Activated CD4-positive, alpha-beta T cell treated with anti-CD3 and anti-CD28 coated beads, Interleukin-2, amount 10 ng/mL, durations not matched to agents 24 days and 14 days (primary cell): Measurements from ENCODE around the gene TRIM58. TPM values are rescaled to one million over a fixed set of nuclear protein-coding genes. Genes with fewer than 3 reads are reported as not detected.

Experiments used
- DNase-seq: peaks from one replicate; pipeline ENCODE4 v3.0.0; 2022
- H3K27ac Mint-ChIP-seq: one replicate; pipeline ENCODE4 v1.8.0; 2022; ENCODE audit warnings: mild to moderate bottlenecking, mixed read lengths
- H3K27me3 Mint-ChIP-seq: one replicate; pipeline ENCODE4 v1.8.0; 2022; ENCODE audit warnings: mixed read lengths
- H3K36me3 Mint-ChIP-seq: one replicate; pipeline ENCODE4 v1.8.0; 2022; ENCODE audit warnings: low read depth, mild to moderate bottlenecking, mixed read lengths
- H3K4me1 Mint-ChIP-seq: one replicate; pipeline ENCODE4 v1.8.0; 2021; ENCODE audit warnings: mixed read lengths
- H3K4me3 Mint-ChIP-seq: one replicate; pipeline ENCODE4 v1.8.0; 2022; ENCODE audit warnings: mild to moderate bottlenecking, moderate library complexity, mixed read lengths
- H3K9me3 Mint-ChIP-seq: one replicate; pipeline ENCODE4 v1.8.0; 2021; ENCODE audit warnings: mixed read lengths
- intact Hi-C: fragments of 100-400 bp; cut with micrococcal nuclease; formaldehyde crosslinking; loops from one replicate; pipeline ENCODE4 v1.15.1; 2023
- total RNA-seq: library from RNA; stranded (reverse); gene quantifications from 2 replicates; pipeline ENCODE4 v1.2.3, GENCODE V29; 2022

The TRIM58 gene, protein sequence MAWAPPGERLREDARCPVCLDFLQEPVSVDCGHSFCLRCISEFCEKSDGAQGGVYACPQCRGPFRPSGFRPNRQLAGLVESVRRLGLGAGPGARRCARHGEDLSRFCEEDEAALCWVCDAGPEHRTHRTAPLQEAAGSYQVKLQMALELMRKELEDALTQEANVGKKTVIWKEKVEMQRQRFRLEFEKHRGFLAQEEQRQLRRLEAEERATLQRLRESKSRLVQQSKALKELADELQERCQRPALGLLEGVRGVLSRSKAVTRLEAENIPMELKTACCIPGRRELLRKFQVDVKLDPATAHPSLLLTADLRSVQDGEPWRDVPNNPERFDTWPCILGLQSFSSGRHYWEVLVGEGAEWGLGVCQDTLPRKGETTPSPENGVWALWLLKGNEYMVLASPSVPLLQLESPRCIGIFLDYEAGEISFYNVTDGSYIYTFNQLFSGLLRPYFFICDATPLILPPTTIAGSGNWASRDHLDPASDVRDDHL
- total RNA-seq, result 0.23 and 0.24 TPM in 2 replicates

DNA sequence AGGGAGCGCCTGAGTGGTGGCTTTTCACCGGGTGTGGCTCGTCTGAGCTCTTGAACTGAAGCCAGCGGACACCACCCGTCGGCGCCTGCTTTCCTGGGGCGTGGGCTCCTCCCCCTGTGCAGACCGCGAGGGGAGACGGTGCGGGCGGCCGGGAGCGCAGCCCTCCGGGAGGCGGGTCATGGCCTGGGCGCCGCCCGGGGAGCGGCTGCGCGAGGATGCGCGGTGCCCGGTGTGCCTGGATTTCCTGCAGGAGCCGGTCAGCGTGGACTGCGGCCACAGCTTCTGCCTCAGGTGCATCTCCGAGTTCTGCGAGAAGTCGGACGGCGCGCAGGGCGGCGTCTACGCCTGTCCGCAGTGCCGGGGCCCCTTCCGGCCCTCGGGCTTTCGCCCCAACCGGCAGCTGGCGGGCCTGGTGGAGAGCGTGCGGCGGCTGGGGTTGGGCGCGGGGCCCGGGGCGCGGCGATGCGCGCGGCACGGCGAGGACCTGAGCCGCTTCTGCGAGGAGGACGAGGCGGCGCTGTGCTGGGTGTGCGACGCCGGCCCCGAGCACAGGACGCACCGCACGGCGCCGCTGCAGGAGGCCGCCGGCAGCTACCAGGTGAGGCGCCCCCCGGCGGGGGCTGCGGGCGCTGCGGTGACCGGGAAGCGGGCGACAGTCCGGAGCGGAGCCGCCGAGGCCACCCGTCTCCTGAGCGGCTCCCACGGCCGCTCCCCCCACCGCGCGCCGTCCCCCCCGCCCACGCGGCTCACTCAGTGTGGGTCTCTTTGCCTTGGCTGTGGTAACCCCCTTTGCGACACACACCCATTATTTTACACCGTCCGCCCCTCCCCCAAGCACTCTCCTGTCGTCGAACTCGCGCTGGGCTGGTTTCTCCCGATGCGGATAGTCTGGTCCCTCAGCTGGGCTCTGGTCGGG, at the start of gene TRIM58:
TSS of gene TRIM58 (plus strand) at position 119 of the 916 bp plus-strand sequence. CDS start at position 179, 60 bp downstream.
- no peaks in the 10 kb centered on the region for H3K36me3 Mint-ChIP-seq
- peaks cover 38% of the 10 kb centered on the region for H3K27me3 Mint-ChIP-seq
- H3K27ac Mint-ChIP-seq, result peak within 1 kb of the TSS; percentile 47
- intact Hi-C loops, result loop anchor here (5.0 kb wide), 1 partner anchor 50 kb away; no protein-coding TSS in a partner anchor
- peak within 1 kb of the TSS; percentile 79 for H3K4me3 Mint-ChIP-seq
- H3K9me3 Mint-ChIP-seq, result no peaks in the 10 kb centered on the region
- peak; percentile 78 for DNase-seq
- H3K4me1 Mint-ChIP-seq, result peaks cover 10% of the 10 kb centered on the region

DNA sequence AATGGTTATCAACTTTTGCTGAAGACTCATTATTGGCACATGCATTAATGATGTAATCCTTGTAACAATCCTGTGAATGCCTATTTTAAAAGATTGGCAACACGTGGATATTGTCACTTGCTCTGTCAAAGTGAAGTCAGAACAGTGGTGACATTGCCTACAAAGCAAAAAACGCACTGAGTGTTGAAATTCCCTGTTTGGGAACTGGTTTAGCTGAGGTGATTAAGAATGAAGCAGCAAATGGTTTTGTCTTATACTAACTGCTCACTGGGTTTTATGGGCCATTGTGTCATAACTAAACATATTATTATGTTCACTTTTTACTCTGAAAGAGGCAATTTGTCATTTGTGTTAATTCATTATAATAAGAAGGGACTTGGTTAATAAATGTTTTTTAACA, 44.4 kb upstream of the TRIM58 start:
- Mint-ChIP-seq H3K4me1 (no peaks in the 10 kb centered on the region), H3K9me3 (no peaks in the 10 kb centered on the region), H3K27ac (no peak overlapping the region), H3K27me3 (no peaks in the 10 kb centered on the region), H3K4me3 (no peak overlapping the region), H3K36me3 (no peaks in the 10 kb centered on the region)
- intact Hi-C loops, result no loop called here
- no peak for DNase-seq

DNA sequence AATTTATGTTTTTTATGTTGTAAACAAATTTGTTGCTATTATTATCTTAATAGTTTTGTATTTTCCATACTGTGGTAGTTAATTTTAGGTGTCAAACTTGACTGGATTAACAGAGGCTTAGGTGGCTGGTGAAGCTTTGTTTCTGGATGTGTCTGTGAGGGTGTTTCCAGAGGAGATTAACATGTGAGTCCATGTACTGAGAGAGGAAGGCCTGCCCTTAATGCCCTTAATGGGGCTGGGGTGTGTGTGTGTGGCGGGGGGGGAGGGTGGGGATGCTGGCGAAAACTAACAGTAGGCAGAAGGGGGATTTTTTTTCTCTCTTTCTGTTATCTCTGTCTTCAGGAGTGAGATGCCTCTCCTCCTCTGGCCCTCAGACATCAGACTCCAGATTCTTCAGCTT, 34.9 kb upstream of the TRIM58 start:
- Mint-ChIP-seq H3K4me1 (no peaks in the 10 kb centered on the region), H3K36me3 (no peaks in the 10 kb centered on the region), H3K9me3 (no peaks in the 10 kb centered on the region), H3K27me3 (no peaks in the 10 kb centered on the region), H3K4me3 (no peak overlapping the region), H3K27ac (no peak overlapping the region)
- intact Hi-C loops, result no loop called here
- DNase-seq, result no peak

DNA sequence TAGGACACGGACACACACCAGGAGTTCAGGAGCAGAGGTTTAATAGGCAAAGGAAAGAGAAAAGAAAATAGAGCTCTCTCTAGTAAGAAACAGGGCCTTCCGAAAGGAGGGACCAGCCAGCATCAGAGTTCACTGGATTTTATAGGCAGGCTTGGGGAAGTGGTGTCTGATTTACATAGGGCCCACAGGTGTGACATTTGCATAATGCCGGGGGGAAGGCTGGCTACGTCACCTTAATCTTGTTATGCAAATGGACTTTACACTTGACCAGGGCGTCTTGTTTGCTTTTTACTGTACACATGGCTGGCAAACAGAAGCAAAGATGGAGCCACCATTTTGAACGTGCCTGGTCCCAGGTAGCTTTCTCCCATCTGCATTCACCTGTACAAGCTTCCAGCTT, 33.0 kb upstream of the TRIM58 start, which contains the start of gene OR14A16:
TSS of gene OR14A16 (minus strand) at position 97 of the 400 bp plus-strand sequence. CDS start 8,390 bp downstream, outside the sequence.
- intact Hi-C loops, result no loop called here
- Mint-ChIP-seq H3K4me3 (no peak within 1 kb of the TSS), H3K36me3 (no peaks in the 10 kb centered on the region), H3K27ac (no peak within 1 kb of the TSS), H3K27me3 (no peaks in the 10 kb centered on the region), H3K9me3 (no peaks in the 10 kb centered on the region), H3K4me1 (no peaks in the 10 kb centered on the region)
- no peak for DNase-seq

DNA sequence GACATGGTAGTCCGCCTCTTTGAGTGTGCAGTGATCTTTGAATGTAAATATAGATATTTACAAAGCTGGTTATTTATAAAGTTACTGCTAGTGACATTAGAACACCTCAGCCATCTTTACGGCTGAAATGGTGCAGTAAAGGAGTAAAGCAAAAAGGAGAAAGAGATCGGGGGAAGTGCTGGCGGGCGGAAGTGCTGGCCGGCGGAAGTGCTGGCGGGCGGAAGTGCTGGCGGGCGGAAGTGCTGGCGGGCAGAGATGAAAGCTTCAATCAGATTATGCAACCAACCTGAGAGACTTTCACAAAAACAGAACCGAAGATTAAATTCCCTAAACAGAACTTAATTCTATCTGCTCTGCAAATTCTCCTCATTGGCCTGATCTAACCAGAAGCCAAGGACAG, 31.6 kb upstream of the TRIM58 start:
- no peaks in the 10 kb centered on the region for H3K9me3 Mint-ChIP-seq

DNA sequence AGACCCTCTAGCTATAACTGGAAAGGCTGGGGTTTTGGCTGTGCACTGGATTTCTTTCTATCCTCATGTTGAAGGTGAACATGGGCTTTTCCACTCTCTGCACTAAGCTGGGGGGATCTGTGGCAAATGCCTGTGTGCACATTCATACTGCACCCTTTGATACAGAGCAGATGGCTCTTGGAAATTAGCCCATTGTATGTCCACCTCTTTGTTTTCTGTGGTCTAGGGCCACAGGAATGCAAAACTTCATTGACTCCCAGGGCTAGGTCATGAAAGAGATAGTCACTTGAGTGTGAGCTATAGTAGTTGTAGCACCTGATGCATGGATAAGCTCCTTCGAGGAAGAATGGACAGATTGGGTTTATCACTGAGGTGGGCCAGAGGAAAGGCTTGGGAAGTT, 27.3 kb upstream of the TRIM58 start:
- H3K4me3 Mint-ChIP-seq, result no peak overlapping the region
- H3K27me3 Mint-ChIP-seq, result no peaks in the 10 kb centered on the region
- H3K9me3 Mint-ChIP-seq, result no peaks in the 10 kb centered on the region
- H3K27ac Mint-ChIP-seq, result no peak overlapping the region
- intact Hi-C loops, result no loop called here
- H3K36me3 Mint-ChIP-seq, result no peaks in the 10 kb centered on the region
- DNase-seq, result no peak
- no peaks in the 10 kb centered on the region for H3K4me1 Mint-ChIP-seq

More for the DNA sequence above, 31.6 kb upstream of the TRIM58 start:
- H3K4me1 Mint-ChIP-seq, result no peaks in the 10 kb centered on the region
- H3K36me3 Mint-ChIP-seq, result no peaks in the 10 kb centered on the region
- no peak overlapping the region for H3K4me3 Mint-ChIP-seq
- DNase-seq, result no peak
- intact Hi-C loops, result no loop called here
- no peak overlapping the region for H3K27ac Mint-ChIP-seq
- no peaks in the 10 kb centered on the region for H3K27me3 Mint-ChIP-seq

DNA sequence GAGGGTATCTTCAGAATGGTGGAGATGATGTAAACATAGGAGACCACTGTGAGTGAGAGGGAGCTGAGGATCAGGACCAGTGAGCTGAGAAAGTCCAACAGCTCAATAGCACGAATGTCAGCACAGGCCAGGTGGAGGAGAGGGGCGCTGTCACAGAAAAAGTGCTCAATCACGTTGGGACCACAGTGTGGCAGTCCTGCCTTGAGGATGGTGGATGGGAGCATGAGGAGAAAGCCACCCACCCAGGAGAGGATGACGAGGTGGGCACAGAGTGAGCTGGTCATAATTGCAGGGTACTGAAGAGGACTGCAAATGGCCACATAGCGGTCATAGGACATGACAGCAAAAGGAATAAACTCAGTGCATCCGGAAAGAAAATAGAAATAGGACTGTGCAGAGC, 23.4 kb upstream of the TRIM58 start:
- no peaks in the 10 kb centered on the region for H3K36me3 Mint-ChIP-seq
- no peak overlapping the region for H3K4me3 Mint-ChIP-seq
- DNase-seq, result no peak
- H3K4me1 Mint-ChIP-seq, result no peaks in the 10 kb centered on the region
- intact Hi-C loops, result no loop called here
- H3K27ac Mint-ChIP-seq, result no peak overlapping the region
- no peaks in the 10 kb centered on the region for H3K27me3 Mint-ChIP-seq
- H3K9me3 Mint-ChIP-seq, result no peaks in the 10 kb centered on the region

DNA sequence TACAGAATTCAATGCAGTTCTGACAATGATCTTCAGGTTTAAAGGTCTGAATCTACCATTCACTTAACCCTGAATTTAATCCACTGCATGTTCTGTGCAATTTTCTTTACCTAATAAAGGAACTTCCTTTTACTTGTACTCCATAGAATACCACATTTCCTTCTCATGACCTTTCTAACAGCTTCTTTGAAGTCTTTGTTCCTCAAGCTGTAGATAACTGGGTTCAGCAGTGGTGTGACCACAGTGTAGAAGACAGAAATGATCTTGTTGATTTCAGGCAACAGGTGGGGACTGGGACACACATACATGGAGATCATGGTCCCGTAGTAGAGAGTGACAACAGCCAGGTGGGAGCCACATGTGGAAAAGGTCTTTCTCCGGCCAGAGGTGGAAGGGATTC, 16.2 kb upstream of the TRIM58 start:
- Mint-ChIP-seq H3K27ac (no peak overlapping the region), H3K4me3 (no peak overlapping the region), H3K4me1 (no peaks in the 10 kb centered on the region), H3K27me3 (no peaks in the 10 kb centered on the region), H3K36me3 (no peaks in the 10 kb centered on the region), H3K9me3 (no peaks in the 10 kb centered on the region)
- peak; percentile 40 for DNase-seq
- intact Hi-C loops, result no loop called here

DNA sequence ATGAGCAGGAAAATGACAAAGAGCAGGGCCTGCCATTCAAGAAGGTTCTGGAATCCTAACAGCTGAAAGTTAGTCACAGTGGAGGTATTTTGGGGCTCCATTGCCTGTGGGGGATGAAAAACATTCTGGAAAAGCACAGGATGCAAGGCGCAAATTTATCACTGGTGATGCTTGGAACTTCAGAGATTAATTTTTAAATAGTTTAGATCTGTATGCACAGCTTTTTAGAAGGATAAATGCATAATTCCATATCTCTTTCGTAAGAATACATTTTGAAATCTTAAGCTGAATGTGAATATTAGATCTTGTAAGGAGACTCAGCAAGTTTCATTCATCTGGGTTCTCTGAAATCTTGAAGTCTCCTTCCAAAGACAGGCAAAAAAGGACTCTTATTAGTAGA, 15.2 kb upstream of the TRIM58 start, which contains the start of gene OR11L1:
TSS of gene OR11L1 (minus strand) at position 101 of the 400 bp plus-strand sequence. CDS start at position 101, 0 bp downstream.
- H3K4me1 Mint-ChIP-seq, result no peaks in the 10 kb centered on the region
- H3K36me3 Mint-ChIP-seq, result no peaks in the 10 kb centered on the region
- intact Hi-C loops, result no loop called here
- no peaks in the 10 kb centered on the region for H3K9me3 Mint-ChIP-seq
- no peaks in the 10 kb centered on the region for H3K27me3 Mint-ChIP-seq
- peak; percentile 27 for DNase-seq
- H3K4me3 Mint-ChIP-seq, result no peak within 1 kb of the TSS
- no peak within 1 kb of the TSS for H3K27ac Mint-ChIP-seq

DNA sequence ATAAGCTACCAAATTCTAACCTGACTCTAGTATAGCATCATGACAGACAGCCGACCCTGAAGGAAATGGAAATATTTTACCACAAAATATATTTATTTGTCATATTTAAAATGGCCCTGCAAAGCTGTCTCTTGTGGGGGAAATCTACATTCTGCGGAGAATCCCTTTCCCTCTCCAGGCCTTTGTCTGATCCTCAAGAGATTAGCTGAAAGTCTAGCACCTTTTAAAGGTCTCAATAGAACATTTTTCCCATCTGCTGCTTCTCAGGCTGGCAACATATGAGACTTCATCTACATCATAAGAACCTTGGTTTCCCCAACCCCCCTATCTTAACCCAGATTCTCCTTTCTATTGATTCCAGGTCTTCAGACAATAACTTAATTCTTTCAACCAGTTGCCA, 13.6 kb upstream of the TRIM58 start:
- no peaks in the 10 kb centered on the region for H3K27me3 Mint-ChIP-seq
- intact Hi-C loops, result no loop called here
- H3K36me3 Mint-ChIP-seq, result no peaks in the 10 kb centered on the region
- H3K27ac Mint-ChIP-seq, result no peak overlapping the region
- H3K9me3 Mint-ChIP-seq, result no peaks in the 10 kb centered on the region
- no peak for DNase-seq
- H3K4me3 Mint-ChIP-seq, result no peak overlapping the region
- no peaks in the 10 kb centered on the region for H3K4me1 Mint-ChIP-seq

DNA sequence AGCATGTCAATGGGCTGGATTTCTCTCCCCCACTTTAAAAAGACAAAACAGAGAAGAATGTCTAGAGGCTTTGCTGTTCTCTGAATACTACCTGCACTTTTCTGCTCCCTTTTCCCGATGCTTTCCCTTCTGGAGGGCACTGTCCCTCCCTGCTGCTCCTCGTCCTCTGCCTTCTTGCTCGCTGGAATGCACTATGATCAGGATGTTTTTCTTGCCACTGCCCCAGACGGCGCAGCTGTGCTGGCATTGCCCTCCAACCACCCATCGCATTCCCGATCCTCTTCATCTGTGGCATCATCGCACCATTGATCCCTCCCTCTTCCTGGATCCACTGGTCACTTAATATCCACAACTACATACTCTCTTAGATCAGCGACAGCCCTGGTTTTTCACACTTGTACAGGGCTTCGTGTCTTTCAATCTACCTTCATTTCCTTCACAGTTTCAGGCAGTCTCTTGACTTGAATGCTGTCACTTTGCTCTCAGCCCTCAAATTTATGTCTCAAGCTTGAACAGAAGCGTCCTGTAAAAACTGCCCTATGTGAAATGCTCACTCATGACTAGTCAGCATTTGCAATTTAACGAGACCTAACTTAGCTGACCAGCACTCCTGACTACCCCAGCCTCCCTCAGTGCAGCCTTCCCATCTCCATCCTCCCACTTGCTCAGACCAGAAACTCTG, 11.8 kb upstream of the TRIM58 start:
- Mint-ChIP-seq H3K4me3 (no peak overlapping the region), H3K4me1 (no peaks in the 10 kb centered on the region), H3K27me3 (no peaks in the 10 kb centered on the region), H3K27ac (no peak overlapping the region), H3K36me3 (no peaks in the 10 kb centered on the region), H3K9me3 (no peaks in the 10 kb centered on the region)
- DNase-seq, result no peak
- intact Hi-C loops, result no loop called here

DNA sequence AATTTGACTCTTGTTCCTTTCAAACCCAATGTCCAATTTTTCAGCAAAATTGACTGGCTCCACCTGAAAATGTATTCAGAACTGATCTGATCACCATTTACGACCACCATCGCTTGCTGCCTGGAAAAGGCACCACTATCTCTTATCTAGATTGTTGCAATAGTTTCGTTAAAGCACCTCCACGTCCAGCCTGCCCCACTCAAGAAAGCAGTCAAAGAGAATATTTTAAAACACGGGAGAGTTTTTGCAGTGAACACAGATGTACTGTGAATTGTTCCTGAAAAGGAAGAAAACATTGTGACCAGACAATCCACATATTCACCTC, 11.3 kb upstream of the TRIM58 start:
- intact Hi-C loops, result no loop called here
- DNase-seq, result no peak
- H3K4me1 Mint-ChIP-seq, result no peaks in the 10 kb centered on the region
- no peak overlapping the region for H3K4me3 Mint-ChIP-seq
- H3K27me3 Mint-ChIP-seq, result no peaks in the 10 kb centered on the region
- H3K36me3 Mint-ChIP-seq, result no peaks in the 10 kb centered on the region
- H3K9me3 Mint-ChIP-seq, result no peaks in the 10 kb centered on the region
- H3K27ac Mint-ChIP-seq, result no peak overlapping the region

DNA sequence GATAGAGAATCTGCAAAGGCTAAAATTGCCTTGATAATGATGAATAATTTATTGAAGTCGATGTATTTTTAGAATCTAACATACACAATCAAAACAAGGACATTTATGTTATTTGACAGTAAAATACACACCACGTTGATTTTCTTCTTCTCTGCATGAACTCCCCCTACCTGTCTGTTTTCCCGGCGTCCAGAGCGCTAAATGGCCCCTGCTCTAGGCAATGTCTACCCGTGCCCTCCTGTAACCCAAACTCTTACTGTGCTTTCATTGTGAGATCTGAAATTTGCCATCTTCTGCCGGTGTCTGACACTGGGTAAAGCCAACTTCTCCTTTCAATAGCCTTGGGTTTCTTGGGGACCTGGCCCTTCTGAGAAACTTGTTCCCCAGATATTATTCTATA, 8.6 kb upstream of the TRIM58 start:
- no peak overlapping the region for H3K4me3 Mint-ChIP-seq
- DNase-seq, result no peak
- no peaks in the 10 kb centered on the region for H3K4me1 Mint-ChIP-seq
- H3K27me3 Mint-ChIP-seq, result peaks cover 2% of the 10 kb centered on the region
- no peak overlapping the region for H3K27ac Mint-ChIP-seq
- no peaks in the 10 kb centered on the region for H3K36me3 Mint-ChIP-seq
- H3K9me3 Mint-ChIP-seq, result no peaks in the 10 kb centered on the region
- intact Hi-C loops, result no loop called here
